IPS-20b (cell line): ENCODE results near the gene KRTAP5-3.

ENCODE experiments used
- H3K27ac ChIP-seq: one replicate; pipeline ENCODE4 v1.5.1; 2013; ENCODE audit warnings: low read length
- H3K27me3 ChIP-seq: 2 replicates; pipeline ENCODE4 v1.6.1; 2013; ENCODE audit warnings: mild to moderate bottlenecking, low read length, inconsistent platforms; ENCODE audit not compliant: insufficient read depth
- H3K36me3 ChIP-seq: 2 replicates; pipeline ENCODE4 v1.6.1; 2013; ENCODE audit warnings: low read depth, mild to moderate bottlenecking, inconsistent platforms, low read length, moderate library complexity; ENCODE audit not compliant: insufficient read depth
- H3K4me1 ChIP-seq: 2 replicates; pipeline ENCODE4 v1.6.1; 2013; ENCODE audit warnings: mild to moderate bottlenecking, control low read depth, inconsistent platforms, low read length, moderate library complexity; ENCODE audit not compliant: insufficient read depth
- H3K4me3 ChIP-seq: 2 replicates; pipeline ENCODE4 v1.5.1; 2013; ENCODE audit warnings: mild to moderate bottlenecking, low read length, inconsistent platforms
- H3K9ac ChIP-seq: 2 replicates; pipeline ENCODE4 v1.6.1; 2013; ENCODE audit warnings: low read depth, mild to moderate bottlenecking, inconsistent platforms, low read length, moderate library complexity
- H3K9me3 ChIP-seq: 2 replicates; pipeline ENCODE4 v1.6.1; 2013; ENCODE audit warnings: mild to moderate bottlenecking, low read depth, low read length, inconsistent platforms; ENCODE audit not compliant: insufficient read depth

Gene KRTAP5-3

DNA sequence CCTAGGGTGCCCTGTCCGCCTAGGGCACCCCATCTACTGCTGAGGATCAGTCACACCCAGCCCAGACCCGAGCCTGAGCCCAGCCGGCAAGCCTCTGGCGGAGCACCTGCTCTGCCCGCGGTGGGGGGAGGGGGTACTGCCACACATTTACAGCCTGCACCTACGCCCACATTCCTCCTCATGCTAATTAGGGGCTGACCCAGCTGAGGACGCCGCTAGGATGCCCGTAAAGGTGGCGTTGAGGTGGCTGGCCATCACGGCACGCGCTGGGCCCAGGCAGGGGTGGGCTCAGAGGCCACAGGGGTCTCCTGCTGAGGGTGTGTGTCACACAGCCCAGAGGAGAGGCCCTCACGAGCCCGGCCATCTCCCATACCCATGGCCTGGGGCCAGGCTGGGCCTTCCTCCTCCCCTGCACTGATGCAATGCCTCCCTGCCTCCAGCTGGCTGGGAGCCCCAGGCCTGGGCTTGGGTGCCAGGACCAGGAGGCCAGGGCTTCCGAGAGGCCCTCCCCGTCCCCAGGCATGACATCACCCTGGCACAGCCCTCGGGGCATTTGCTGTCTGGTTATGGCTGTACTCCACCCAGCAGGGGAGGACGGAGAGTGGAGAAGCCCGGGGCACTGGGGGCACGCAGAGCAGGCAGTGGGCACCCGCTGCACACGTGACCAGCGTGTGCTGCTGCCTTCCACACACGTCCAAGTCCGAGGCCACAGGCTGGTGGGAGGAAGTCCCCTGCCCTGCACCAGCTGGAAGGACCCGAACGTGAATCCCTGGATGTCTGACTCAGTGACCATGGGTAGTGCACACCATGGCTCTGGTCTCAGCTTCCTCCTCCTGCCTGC is 48.9 kb downstream of the KRTAP5-3 start:
- Histone ChIP-seq H3K27me3 (peaks cover 55% of the 10 kb centered on the region), H3K4me3 (no peak overlapping the region), H3K36me3 (no peaks in the 10 kb centered on the region), H3K4me1 (peaks cover 14% of the 10 kb centered on the region), H3K9ac (no peak overlapping the region), H3K9me3 (no peaks in the 10 kb centered on the region), H3K27ac (no peak overlapping the region)

GRCh38 chr11:1558775-1559110 is 49.5 kb downstream of the KRTAP5-3 start:
- Histone ChIP-seq H3K9me3 (no peaks in the 10 kb centered on the region), H3K36me3 (no peaks in the 10 kb centered on the region), H3K27ac (no peak overlapping the region), H3K27me3 (peaks cover 60% of the 10 kb centered on the region), H3K4me1 (peaks cover 14% of the 10 kb centered on the region), H3K4me3 (no peak overlapping the region), H3K9ac (no peak overlapping the region; the same call in 1 of the 2 replicates)

DNA sequence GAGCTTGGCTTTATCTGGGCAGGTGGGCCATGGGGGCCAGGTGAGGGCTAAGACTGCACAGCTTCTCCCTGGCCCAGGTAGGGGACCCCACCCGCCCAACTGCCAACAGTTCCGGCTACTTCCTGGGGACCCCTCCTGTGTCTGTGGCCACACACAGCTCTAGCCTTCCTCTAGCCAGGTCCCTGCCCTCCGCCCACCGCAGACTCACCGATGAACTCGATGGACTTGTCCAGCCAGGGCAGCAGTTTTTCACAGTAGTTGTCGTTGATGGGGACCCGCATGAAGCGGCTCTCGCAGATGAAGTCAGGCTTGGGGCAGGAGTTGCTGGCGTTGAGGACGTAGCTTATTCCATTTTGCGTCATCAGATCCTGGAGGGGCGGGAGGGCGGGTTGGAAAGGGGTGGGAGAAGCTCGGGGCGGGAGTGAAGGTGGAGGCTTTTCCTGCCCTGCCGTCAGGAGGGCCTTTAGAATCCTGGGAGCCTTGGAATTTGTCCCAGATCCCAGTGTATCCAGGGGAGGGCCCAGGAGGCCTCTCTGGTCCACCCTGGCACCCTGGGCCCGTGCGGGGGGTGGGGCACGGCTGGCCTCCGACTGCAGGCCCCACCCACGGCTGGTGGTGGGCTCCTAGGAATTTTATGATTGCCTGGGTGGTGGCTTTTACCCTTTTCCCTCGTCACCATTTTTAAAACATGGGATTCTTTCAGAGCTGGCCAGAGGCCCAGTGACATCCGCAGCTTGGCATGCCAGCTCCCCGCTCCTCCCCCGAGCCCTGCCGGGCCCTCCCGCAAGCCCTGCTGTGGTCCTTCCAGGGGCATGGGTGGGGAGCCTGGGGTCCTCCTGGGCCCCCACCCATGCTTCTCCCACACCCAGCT is 50.1 kb downstream of the KRTAP5-3 start:
- H3K36me3 ChIP-seq, result no peaks in the 10 kb centered on the region
- H3K9ac ChIP-seq, result no peak overlapping the region; the same call in 1 of the 2 replicates
- H3K27me3 ChIP-seq, result peaks cover 66% of the 10 kb centered on the region
- no peak overlapping the region for H3K27ac ChIP-seq
- H3K4me3 ChIP-seq, result no peak overlapping the region
- peaks cover 14% of the 10 kb centered on the region for H3K4me1 ChIP-seq
- H3K9me3 ChIP-seq, result no peaks in the 10 kb centered on the region
